ENCODE measurements around the gene KRTAP5-6.

DNA sequence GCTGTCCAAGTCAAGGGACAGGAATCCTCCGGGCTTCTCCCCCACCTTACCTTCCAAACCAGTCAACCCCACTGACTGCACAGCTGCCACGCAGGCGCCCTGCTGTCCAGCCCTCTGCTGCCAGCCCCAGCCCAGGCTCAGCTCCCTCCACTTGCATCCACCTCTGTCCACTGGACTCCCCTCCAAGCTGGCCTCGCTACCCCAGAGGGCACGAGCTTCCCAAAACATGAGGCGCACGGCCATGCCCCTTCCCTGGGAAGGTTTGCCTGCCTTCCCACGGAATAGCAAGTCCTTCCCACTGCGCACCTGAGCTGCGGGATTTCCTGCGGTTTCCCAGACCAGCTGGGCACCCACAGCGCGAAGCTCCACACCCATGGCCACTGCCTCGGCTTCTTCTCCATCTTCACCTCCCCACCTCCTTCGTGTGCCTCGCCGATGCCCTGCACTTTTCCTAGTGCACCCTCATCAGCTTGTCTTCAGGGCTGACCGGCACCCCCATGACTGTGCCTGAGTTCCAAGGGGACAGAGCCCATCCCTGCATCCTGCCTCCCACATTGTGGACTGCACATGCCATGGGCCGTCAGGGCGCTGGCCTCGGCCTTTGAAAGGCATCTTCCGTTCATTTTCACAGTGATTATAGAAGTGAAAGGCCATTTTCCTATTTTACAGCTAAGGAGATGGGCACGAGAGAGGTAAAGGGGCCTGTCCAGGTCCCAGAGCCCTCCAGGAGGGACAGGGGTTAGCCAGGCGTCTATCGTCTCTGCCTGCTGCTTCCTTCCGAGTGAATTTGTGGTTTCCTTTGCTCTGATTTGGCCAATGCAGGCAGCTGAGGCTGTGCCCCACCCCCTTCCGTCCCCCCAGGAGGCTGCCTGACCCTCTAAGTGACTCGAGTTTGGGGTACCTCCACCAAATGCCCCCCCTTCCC, 37.0 kb downstream of the KRTAP5-6 start:
- TF ChIP-seq, protein P1, sequence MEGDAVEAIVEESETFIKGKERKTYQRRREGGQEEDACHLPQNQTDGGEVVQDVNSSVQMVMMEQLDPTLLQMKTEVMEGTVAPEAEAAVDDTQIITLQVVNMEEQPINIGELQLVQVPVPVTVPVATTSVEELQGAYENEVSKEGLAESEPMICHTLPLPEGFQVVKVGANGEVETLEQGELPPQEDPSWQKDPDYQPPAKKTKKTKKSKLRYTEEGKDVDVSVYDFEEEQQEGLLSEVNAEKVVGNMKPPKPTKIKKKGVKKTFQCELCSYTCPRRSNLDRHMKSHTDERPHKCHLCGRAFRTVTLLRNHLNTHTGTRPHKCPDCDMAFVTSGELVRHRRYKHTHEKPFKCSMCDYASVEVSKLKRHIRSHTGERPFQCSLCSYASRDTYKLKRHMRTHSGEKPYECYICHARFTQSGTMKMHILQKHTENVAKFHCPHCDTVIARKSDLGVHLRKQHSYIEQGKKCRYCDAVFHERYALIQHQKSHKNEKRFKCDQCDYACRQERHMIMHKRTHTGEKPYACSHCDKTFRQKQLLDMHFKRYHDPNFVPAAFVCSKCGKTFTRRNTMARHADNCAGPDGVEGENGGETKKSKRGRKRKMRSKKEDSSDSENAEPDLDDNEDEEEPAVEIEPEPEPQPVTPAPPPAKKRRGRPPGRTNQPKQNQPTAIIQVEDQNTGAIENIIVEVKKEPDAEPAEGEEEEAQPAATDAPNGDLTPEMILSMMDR (IDR thresholded peaks at IDR 0.05 in 4 of 5, conservative IDR thresholded peaks at IDR 0.05 in 1 of 5) = no peak
- no peak for TF ChIP-seq POLR2A (IDR thresholded peaks at IDR 0.05)

Data from gastrocnemius medialis (tissue), 4 donors.